ENCODE results near the gene SHISAL2A.
A peak's percentile ranks its signal among the peaks of the same experiment; 100 is the strongest.

The SHISAL2A gene

GRCh38 chr1:52623812-52624211 is 9.2 kb upstream of the SHISAL2A start:
- Histone ChIP-seq H3K4me1 (ENCODE audit: control insufficient read depth in 1 of 2, insufficient read depth in 2 of 2, low read length in 2 of 2) (no peaks in the 10 kb centered on the region), H3K36me3 (ENCODE audit: control insufficient read depth in 1 of 2, insufficient read depth in 2 of 2, low read length in 2 of 2) (no peaks in the 10 kb centered on the region), H3K27ac (ENCODE audit: low read length) (no peak overlapping the region), H3K9me3 (ENCODE audit: control insufficient read depth in 1 of 2, low read length in 2 of 2) (peaks cover 0 to 8% of the 10 kb centered on the region in 2 donors), H3K27me3 (ENCODE audit: low read depth, low read length) (no peaks in the 10 kb centered on the region), H3K4me3 (ENCODE audit: low read depth in 1 of 2, low read length in 2 of 2) (no peak overlapping the region)

- H3K27me3 ChIP-seq (ENCODE audit: low read depth, low read length): peaks cover 7% of the 10 kb centered on the region
- H3K27ac ChIP-seq (ENCODE audit: low read length): no peak overlapping the region
- no peaks in the 10 kb centered on the region for H3K4me1 ChIP-seq (ENCODE audit: control insufficient read depth in 1 of 2, insufficient read depth in 2 of 2, low read length in 2 of 2)
- H3K36me3 ChIP-seq (ENCODE audit: control insufficient read depth in 1 of 2, insufficient read depth in 2 of 2, low read length in 2 of 2): no peaks in the 10 kb centered on the region
- no peak overlapping the region for H3K4me3 ChIP-seq (ENCODE audit: low read depth in 1 of 2, low read length in 2 of 2)
- H3K9me3 ChIP-seq (ENCODE audit: control insufficient read depth in 1 of 2, low read length in 2 of 2): peaks cover 0 to 8% of the 10 kb centered on the region in 2 donors
Measured at GRCh38 chr1:52627028-52627427, 5.9 kb upstream of the SHISAL2A start.

GRCh38 chr1:52628614-52629324 is 4.2 kb upstream of the SHISAL2A start:
- H3K4me1 ChIP-seq (ENCODE audit: control insufficient read depth in 1 of 2, insufficient read depth in 2 of 2, low read length in 2 of 2): peaks cover 0 to 12% of the 10 kb centered on the region in 2 donors
- no peak overlapping the region for H3K27ac ChIP-seq (ENCODE audit: low read length)

GRCh38 chr1:52629325-52629643 is 3.7 kb upstream of the SHISAL2A start:
- Histone ChIP-seq H3K9me3 (ENCODE audit: control insufficient read depth in 1 of 2, low read length in 2 of 2) (no peaks in the 10 kb centered on the region), H3K27me3 (ENCODE audit: low read depth, low read length) (peaks cover 14% of the 10 kb centered on the region), H3K4me3 (ENCODE audit: low read depth in 1 of 2, low read length in 2 of 2) (no peak overlapping the region), H3K4me1 (ENCODE audit: control insufficient read depth in 1 of 2, insufficient read depth in 2 of 2, low read length in 2 of 2) (peaks cover 0 to 12% of the 10 kb centered on the region in 2 donors), H3K36me3 (ENCODE audit: control insufficient read depth in 1 of 2, insufficient read depth in 2 of 2, low read length in 2 of 2) (no peaks in the 10 kb centered on the region), H3K27ac (ENCODE audit: low read length) (no peak overlapping the region)

More at GRCh38 chr1:52628614-52629324, 4.2 kb upstream of the SHISAL2A start:
- Histone ChIP-seq H3K36me3 (ENCODE audit: control insufficient read depth in 1 of 2, insufficient read depth in 2 of 2, low read length in 2 of 2) (no peaks in the 10 kb centered on the region), H3K9me3 (ENCODE audit: control insufficient read depth in 1 of 2, low read length in 2 of 2) (peaks cover 0 to 4% of the 10 kb centered on the region in 2 donors), H3K27me3 (ENCODE audit: low read depth, low read length) (peaks cover 14% of the 10 kb centered on the region), H3K4me3 (ENCODE audit: low read depth in 1 of 2, low read length in 2 of 2) (no peak overlapping the region)

- no peaks in the 10 kb centered on the region for H3K9me3 ChIP-seq (ENCODE audit: control insufficient read depth in 1 of 2, low read length in 2 of 2)
- no peaks in the 10 kb centered on the region for H3K36me3 ChIP-seq (ENCODE audit: control insufficient read depth in 1 of 2, insufficient read depth in 2 of 2, low read length in 2 of 2)
- H3K4me3 ChIP-seq (ENCODE audit: low read depth in 1 of 2, low read length in 2 of 2): no peak overlapping the region
- peaks cover 0 to 12% of the 10 kb centered on the region in 2 donors for H3K4me1 ChIP-seq (ENCODE audit: control insufficient read depth in 1 of 2, insufficient read depth in 2 of 2, low read length in 2 of 2)
- H3K27me3 ChIP-seq (ENCODE audit: low read depth, low read length): peaks cover 14% of the 10 kb centered on the region
- H3K27ac ChIP-seq (ENCODE audit: low read length): no peak overlapping the region
Measured at GRCh38 chr1:52629667-52630066, 3.3 kb upstream of the SHISAL2A start.

- Histone ChIP-seq H3K9me3 (ENCODE audit: control insufficient read depth in 1 of 2, low read length in 2 of 2) (no peaks in the 10 kb centered on the region), H3K27ac (ENCODE audit: low read length) (no peak overlapping the region), H3K4me3 (ENCODE audit: low read depth in 1 of 2, low read length in 2 of 2) (peak overlapping the region in 1 of 2 donors; percentile 13), H3K27me3 (ENCODE audit: low read depth, low read length) (peaks cover 14% of the 10 kb centered on the region), H3K36me3 (ENCODE audit: control insufficient read depth in 1 of 2, insufficient read depth in 2 of 2, low read length in 2 of 2) (no peaks in the 10 kb centered on the region), H3K4me1 (ENCODE audit: control insufficient read depth in 1 of 2, insufficient read depth in 2 of 2, low read length in 2 of 2) (peaks cover 0 to 12% of the 10 kb centered on the region in 2 donors)
Measured at GRCh38 chr1:52631759-52632331, 1.1 kb upstream of the SHISAL2A start.

GRCh38 chr1:52633291-52633754 is 355 bp downstream of the SHISAL2A start:
- H3K27me3 ChIP-seq (ENCODE audit: low read depth, low read length): peaks cover 14% of the 10 kb centered on the region
- no peaks in the 10 kb centered on the region for H3K36me3 ChIP-seq (ENCODE audit: control insufficient read depth in 1 of 2, insufficient read depth in 2 of 2, low read length in 2 of 2)
- no peak overlapping the region for H3K27ac ChIP-seq (ENCODE audit: low read length)
- peaks cover 0 to 12% of the 10 kb centered on the region in 2 donors for H3K4me1 ChIP-seq (ENCODE audit: control insufficient read depth in 1 of 2, insufficient read depth in 2 of 2, low read length in 2 of 2)
- H3K9me3 ChIP-seq (ENCODE audit: control insufficient read depth in 1 of 2, low read length in 2 of 2): no peaks in the 10 kb centered on the region
- H3K4me3 ChIP-seq (ENCODE audit: low read depth in 1 of 2, low read length in 2 of 2): peak overlapping the region; percentile 26 to 56

GRCh38 chr1:52634111-52634510 is 1.1 kb downstream of the SHISAL2A start:
- H3K27me3 ChIP-seq (ENCODE audit: low read depth, low read length): peaks cover 14% of the 10 kb centered on the region
- peaks cover 0 to 12% of the 10 kb centered on the region in 2 donors for H3K4me1 ChIP-seq (ENCODE audit: control insufficient read depth in 1 of 2, insufficient read depth in 2 of 2, low read length in 2 of 2)
- no peaks in the 10 kb centered on the region for H3K36me3 ChIP-seq (ENCODE audit: control insufficient read depth in 1 of 2, insufficient read depth in 2 of 2, low read length in 2 of 2)
- no peak overlapping the region for H3K27ac ChIP-seq (ENCODE audit: low read length)
- H3K9me3 ChIP-seq (ENCODE audit: control insufficient read depth in 1 of 2, low read length in 2 of 2): no peaks in the 10 kb centered on the region
- H3K4me3 ChIP-seq (ENCODE audit: low read depth in 1 of 2, low read length in 2 of 2): no peak overlapping the region

- Histone ChIP-seq H3K9me3 (ENCODE audit: control insufficient read depth in 1 of 2, low read length in 2 of 2) (no peaks in the 10 kb centered on the region), H3K36me3 (ENCODE audit: control insufficient read depth in 1 of 2, insufficient read depth in 2 of 2, low read length in 2 of 2) (no peaks in the 10 kb centered on the region), H3K4me3 (ENCODE audit: low read depth in 1 of 2, low read length in 2 of 2) (no peak overlapping the region), H3K27ac (ENCODE audit: low read length) (no peak overlapping the region), H3K4me1 (ENCODE audit: control insufficient read depth in 1 of 2, insufficient read depth in 2 of 2, low read length in 2 of 2) (peaks cover 0 to 12% of the 10 kb centered on the region in 2 donors), H3K27me3 (ENCODE audit: low read depth, low read length) (peaks cover 14% of the 10 kb centered on the region)
Measured at GRCh38 chr1:52635321-52636089, 2.5 kb downstream of the SHISAL2A start.

GRCh38 chr1:52636721-52637695 is 4.0 kb downstream of the SHISAL2A start:
- Histone ChIP-seq H3K36me3 (ENCODE audit: control insufficient read depth in 1 of 2, insufficient read depth in 2 of 2, low read length in 2 of 2) (no peaks in the 10 kb centered on the region), H3K9me3 (ENCODE audit: control insufficient read depth in 1 of 2, low read length in 2 of 2) (no peaks in the 10 kb centered on the region), H3K4me3 (ENCODE audit: low read depth in 1 of 2, low read length in 2 of 2) (no peak overlapping the region), H3K27ac (ENCODE audit: low read length) (peak overlapping the region; percentile 61), H3K27me3 (ENCODE audit: low read depth, low read length) (peaks cover 8% of the 10 kb centered on the region), H3K4me1 (ENCODE audit: control insufficient read depth in 1 of 2, insufficient read depth in 2 of 2, low read length in 2 of 2) (peaks cover 0 to 12% of the 10 kb centered on the region in 2 donors)
